RPMI8226 (cell line): ENCODE measurements around the gene PGS1.

Experiments
- DNase-seq: peaks from one replicate; pipeline ENCODE4 v3.0.0-alpha.2; 2015

PGS1 gene

DNA sequence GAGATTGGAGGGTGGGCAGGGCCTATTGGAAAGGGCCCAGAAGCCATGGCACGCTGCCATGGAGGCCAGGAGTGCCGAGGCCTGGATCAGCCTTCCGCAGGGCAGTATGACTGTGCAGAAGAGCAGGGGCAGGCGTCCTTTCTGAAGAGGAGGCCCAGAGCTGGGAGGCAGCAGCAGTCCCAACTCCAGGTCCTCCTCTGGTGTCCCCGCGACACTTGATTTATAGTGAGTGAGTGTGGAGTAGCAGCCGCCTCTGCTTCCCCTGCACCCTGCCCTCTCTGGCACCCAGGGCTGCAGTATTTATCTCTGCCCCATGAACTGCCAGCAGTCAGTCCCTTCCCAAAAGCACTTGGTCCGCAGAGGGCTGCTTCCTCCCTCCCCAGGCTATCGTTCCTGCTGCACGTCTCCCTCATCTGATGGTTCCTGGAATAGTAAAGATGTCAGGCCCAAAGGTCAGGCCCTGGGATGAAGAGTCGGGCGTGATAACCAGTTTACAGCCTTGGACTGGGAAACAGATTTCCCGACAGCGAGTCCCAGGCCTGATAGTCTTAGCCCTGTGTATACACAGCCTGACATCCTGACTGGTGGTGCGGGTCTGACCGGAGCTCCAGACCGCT is 32.9 kb downstream of the PGS1 start:
- DNase-seq, result no peak

DNA sequence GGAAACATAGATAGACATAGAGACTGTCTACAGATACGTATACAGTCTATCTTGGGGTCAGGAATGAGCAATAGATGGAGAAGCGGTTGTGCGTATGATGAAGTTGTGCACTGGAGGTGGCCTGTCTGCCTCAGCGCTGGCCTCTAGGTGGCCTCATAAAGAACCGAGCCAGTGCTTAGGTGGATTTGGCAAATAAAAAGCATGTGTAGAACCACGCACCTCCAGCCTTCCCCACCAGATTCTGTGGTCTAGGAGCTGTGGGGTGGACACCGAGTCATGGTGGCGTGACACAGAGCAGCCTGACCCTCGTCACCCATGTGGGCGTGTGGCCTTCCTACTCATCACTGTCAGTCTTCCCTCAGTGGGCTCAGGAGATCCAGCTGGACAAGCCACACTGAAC is 34.0 kb downstream of the PGS1 start:
- DNase-seq, result no peak

DNA sequence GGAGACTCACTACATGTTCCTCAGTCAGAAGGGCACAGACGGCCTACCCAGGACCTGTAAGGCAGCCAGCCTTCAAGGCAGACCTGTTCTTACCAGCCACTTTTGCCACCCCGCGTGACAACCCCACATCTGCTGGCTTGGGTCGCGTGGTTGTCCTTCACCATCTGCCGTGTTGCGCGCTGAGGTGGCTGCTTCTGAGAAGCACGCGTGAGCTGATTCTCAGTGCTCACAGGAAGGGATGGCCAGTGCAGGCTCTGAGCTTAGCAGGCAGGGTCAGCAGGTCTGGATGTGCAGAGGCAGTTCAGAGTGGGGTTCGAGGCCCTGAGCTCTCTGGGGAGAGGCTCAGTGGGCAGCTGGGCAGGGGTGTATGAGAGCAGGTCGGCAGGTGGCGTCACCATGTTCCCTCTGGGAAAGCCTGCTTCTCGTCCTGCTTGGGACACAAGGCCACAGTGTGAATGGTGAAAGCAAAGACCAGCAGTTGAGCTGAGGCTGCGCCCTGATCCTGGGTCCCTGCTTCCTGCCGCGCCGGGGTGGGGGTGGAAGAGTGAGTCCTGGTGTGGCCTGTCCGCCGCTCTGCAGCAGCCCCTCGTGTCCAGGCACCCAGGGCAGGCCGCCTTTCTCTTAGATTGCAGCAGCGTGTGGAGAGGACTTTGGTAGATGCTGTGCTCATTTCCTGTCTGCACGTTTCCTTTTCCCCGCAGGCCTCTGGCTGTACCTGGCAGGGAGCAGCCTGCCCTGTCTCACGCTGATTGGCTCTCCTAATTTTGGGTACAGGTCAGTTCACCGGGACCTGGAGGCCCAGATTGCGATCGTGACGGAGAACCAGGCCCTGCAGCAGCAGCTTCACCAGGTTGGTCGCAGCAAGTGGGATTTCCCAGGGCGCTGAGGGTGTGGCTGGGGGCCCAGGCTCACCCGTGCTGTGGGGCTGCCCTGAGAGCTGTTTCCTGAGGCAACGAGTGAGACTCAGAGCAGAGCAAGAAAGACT is 36.0 kb downstream of the PGS1 start:
- DNase-seq, result no peak

DNA sequence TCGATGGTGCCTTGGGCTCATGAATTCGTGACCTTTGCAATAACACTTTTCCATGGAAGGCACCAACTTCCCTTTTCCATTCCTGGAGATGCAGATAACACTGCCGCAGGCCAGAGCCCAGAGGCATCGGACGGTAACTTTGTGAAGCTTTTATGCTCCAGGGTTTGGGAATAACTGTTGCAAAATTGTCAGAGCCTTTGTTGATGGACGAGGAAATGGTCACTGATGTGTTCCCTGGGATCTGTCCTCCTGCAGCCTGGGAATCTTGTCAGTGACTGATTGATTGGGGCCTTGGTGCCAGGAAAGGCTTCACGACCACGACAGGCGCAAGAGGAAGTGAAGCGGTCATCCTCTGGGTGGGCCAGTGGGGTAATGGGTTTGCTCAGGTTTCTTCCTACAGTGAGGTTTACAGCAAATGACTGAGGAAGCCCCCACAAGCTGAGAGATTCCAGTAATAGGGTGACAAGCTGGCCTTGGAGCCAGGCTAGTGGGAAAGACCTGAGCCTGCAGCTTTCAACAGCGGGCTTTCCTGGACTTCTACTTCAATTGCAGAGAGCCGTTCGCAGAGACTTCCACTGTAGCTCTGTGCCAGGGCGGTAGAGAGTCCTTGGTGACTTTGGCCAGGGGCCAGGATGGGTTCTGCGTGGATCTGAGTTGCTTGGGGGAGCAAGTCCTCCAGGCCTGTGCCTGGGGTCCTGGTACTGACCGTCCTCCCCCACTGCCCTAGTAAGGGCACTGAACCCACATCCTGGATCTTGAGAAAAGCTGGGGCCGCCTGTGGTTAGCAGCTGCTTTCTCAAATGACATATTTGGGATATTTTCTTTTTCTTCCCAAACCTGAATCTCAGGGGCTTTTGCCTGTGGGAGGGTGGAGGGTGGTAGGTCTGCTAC is 37.6 kb downstream of the PGS1 start:
- no peak for DNase-seq

DNA sequence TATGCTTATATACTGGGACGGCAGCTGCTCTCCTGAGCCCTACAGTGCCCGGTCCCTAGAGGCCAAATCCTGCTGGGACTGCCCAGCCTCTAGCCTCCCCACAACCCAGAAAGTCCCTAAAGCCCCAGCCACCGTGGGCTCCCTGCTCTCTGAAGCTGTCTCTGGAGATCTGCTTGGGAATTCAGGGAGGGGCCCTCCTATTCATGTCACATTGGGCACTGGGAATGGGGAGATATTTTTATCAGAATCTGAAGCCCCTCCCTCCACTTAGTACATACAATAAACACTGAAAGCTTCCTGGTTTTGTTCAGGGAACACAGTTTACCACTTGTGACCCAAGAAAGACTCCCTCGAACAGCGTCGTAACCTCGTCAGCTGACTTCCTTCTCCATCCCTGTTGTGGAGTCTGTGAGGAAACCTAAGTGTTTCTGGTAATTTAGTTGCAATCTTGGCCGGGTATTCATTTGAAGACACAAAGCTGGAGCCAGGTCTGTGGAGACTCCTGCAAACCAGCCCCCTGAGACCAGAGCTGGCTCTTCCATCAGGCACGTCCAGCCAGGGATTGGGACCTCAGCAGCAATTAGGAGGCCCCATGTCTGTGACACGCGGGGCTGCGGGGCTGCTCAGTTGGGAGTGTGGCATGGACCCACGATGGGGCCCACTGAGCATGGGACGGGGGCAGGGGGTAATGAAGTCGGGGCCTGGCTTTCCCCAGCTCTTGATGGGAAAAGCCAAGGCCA is 38.5 kb downstream of the PGS1 start:
- no peak for DNase-seq

GRCh38 chr17:78417531-78417909 is 39.1 kb downstream of the PGS1 start:
- no peak for DNase-seq

DNA sequence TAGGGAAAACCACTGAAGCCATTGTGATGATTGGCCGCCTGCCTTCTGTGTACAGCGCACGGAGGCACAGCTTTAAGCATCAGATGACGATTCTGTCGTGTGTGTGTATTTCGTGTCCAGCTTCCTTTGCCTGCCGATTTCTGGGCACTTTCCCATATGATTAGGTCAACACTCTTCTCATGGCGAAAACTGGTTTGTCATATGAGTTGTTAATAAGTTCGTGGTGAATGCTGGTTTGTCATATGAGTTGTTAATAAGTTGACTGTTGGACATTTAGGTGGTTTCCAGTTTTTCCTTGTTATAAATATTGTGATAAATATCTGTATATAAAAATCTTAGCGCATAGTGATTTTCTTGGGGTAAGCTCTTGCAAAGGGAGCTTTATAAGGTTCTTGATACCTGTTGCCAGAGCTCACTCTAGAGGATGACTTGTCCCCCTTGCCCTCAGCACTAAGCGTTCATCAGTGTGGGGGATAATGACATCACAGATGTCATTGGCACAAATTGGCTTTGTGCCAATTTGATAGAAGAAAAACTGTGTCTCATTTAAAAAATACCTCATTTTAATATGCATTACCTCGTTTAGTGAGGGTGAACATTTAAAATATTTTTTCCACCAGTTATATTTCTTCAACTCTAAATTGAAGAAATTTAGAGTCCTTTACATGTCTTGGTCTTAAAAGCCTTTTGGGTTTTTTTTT is 40.0 kb downstream of the PGS1 start:
- no peak for DNase-seq

- DNase-seq, result no peak
These were observed 41.7 kb downstream of the PGS1 start for GRCh38 chr17:78419970-78420815.

- no peak for DNase-seq
These were observed 42.7 kb downstream of the PGS1 start for GRCh38 chr17:78421084-78421533.

DNA sequence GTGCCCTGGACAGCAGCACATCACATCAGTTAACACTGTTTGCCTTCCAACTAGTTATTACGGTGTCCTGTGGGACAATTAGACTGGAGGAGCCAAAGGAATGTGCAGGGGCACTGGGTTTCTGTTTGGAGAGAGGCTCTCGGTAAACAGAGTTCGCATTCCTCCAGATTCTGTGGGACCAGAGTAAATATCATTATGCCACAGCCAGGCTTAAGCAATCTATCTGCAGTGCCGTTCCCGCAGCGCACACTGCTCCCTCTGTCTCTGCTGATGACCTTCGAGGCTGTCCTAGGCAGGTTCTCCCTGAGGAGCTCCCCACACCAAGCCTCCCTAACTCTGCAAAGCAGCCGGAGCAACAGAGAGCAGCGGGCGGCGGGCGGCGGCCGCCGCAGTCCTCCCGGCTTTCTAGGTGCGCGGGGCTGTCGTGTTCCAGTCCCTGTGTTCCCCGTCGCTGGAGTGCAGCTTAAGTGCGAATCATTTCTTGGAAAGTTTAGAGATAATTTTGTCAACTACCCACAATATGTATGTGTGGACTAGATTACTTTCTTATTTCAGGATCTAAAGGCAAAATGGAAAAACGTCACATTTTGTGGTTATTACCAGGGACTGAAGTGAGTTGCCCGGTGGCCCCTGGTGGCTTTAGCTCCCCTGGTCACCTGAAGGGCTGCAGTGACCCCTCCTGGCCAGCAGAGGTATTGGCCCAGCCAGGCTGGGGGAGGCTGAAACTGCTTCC is 43.3 kb downstream of the PGS1 start:
- peak; percentile 73 for DNase-seq

DNA sequence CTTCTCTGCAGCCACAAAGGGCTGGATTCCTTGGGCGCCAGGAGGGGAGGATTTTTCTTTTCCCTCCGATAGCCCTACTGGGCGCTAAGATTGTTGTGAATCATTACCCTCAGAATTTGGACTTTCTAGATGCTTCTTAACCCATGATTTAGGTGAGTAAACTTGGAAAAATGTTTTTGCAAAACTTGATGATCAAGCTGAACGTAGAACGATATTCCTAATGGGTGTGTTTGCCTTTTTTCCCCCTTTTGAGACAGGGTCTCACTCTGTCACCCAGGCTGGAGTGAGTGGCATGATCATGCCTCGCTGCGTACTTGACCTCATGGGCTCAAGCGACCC is 43.8 kb downstream of the PGS1 start:
- DNase-seq, result no peak

DNA sequence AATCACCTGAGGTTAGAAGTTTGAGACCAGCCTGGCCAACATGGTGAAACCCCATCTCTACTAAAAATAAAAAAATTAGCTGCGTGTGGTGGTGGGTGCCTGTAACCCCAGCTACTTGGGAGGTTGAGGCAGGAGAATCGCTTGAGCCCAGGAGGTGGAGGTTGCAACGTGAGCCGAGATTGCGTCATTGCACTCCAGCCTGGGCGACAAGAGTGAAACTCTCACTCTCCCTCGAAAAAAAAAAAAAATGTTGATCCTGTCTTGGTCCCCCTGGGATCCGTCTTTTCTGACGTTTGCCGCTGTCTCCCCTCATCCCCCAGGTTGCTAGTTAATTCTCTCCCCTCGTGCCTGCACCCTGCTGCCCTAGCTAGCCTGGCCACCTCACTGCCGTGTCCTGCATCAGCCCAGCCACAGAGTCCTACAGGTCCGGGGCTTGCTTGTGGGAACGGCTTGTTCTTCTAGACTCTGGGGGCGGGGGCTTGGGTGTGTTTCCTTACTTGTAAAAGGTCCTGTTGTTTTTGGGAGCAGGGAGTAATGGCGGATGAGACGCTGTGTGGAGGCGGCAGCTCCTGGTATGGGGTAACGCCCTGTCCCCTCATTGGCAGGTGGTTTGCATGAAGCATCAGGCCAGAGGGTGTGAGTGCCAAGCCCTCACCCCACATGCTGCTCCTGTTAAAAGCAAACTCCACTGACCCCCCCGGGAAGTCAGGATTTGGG is 44.6 kb downstream of the PGS1 start:
- no peak for DNase-seq

GRCh38 chr17:78423961-78424675 is 45.7 kb downstream of the PGS1 start:
- no peak for DNase-seq

GRCh38 chr17:78425429-78425828 is 47.0 kb downstream of the PGS1 start:
- no peak for DNase-seq

DNA sequence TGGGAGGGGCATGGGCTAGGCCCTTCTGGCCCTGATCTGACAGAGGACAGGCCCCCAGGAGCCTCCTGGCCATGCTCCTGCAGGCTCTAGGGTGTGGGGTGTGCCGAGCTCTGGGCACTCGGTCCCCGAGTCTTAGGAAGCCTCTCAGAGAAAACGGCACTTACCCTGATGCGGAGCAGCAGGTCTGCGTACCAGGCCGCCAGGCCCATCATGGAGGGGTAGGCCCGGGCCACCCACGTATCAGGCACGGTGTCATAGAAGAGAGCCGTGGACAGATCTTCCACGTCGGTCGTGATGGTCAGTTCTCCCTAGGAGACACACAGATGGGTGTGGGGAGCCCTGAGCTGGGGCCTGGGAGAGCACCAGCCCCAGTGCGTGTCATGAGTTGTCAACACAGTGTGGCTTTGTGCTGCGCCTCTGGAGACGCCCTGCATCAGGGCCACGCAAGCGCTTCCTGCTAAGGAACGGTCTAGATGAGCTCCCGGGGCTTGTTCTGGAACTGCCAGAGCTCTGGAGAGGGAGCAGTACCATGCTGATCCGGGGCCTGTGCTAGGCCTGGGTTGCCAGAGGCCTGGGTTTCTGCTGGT is 47.9 kb downstream of the PGS1 start:
- no peak for DNase-seq

GRCh38 chr17:78427140-78427539 is 48.7 kb downstream of the PGS1 start:
- no peak for DNase-seq

GRCh38 chr17:78428025-78428575 is 49.7 kb downstream of the PGS1 start:
- no peak for DNase-seq
